Sigmoid colon (tissue), 7 donors: ENCODE measurements around the gene OR2A25. TPM values are rescaled to one million over a fixed set of nuclear protein-coding genes. Genes with fewer than 3 reads are reported as not detected.

Source experiments
- DNase-seq: peaks from one replicate; pipeline ENCODE4 v3.0.0-alpha.2; 2019
- H3K27ac ChIP-seq, 4 donors: fragments of 200-600 bp; sonication (generic); one replicate each; pipeline ENCODE4 v1.5.1; 2016 to 2019; ENCODE audit warnings: mild to moderate bottlenecking in 1 of 4
- H3K27me3 ChIP-seq, 3 donors: fragments of 200-600 bp; sonication (generic); one replicate each; pipeline ENCODE4 v1.5.1; 2019; ENCODE audit warnings: mild to moderate bottlenecking in 1 of 3
- H3K36me3 ChIP-seq, 4 donors: fragments of 200-600 bp; sonication (generic); one replicate each; pipeline ENCODE4 v1.5.1; 2016 to 2019
- H3K4me1 ChIP-seq, 4 donors: fragments of 200-600 bp; sonication (generic); one replicate each; pipeline ENCODE4 v1.5.1; 2017 to 2019
- H3K4me3 ChIP-seq, 4 donors: fragments of 200-600 bp; sonication (generic); one replicate each; pipeline ENCODE4 v1.5.1; 2017 to 2019; ENCODE audit warnings: mild to moderate bottlenecking in 2 of 4, moderate library complexity in 1 of 4
- H3K9me3 ChIP-seq, 4 donors: fragments of 200-600 bp in 3 of 4; sonication (generic) in 3 of 4; one replicate each; pipeline versions ENCODE4 v1.5.1 to v1.6.1; 2013 to 2019
- EP300 ChIP-seq, 4 donors: sonication (generic); formaldehyde crosslinking; IDR thresholded peaks; one replicate each; pipeline ENCODE4 v1.6.1; 2017; ENCODE audit warnings: antibody characterized with exemption in 4 of 4
- POLR2A ChIP-seq, 2 donors: fragments of 450-650 bp; IDR thresholded peaks; one replicate each; pipeline ENCODE4 v1.6.1; 2016; ENCODE audit warnings: antibody characterized with exemption in 2 of 2, mild to moderate bottlenecking in 2 of 2, moderate library complexity in 2 of 2
- POLR2AphosphoS5 ChIP-seq, 4 donors: sonication (generic); formaldehyde crosslinking; IDR thresholded peaks; one replicate each; pipeline ENCODE4 v1.6.1; 2017; ENCODE audit warnings: antibody characterized with exemption in 4 of 4
- WGBS, 2 donors: extraction: QIAGEN DNeasy Blood & Tissue Kit; methylation state at CpG; one replicate each; pipeline ENCODE4 v1.1.7; 2013; 5-methylcytosine and 5-hydroxymethylcytosine counted together
- intact Hi-C: fragments of 100-400 bp; cut with DNase I; formaldehyde crosslinking; loops from one replicate; pipeline ENCODE4 v1.15.1; 2023
- polyA plus RNA-seq, 3 donors: library from polyadenylated mRNA; stranded (reverse); fragments of 200-250 nt; gene quantifications; one replicate each; pipeline ENCODE4 v1.2.3, GENCODE V29; 2013
- total RNA-seq, 4 donors: library from RNA; depleted of rRNA; stranded (reverse); fragments of >200 nt; gene quantifications; one replicate each; pipeline ENCODE4 v1.1.0, GENCODE V29; 2016
- TF ChIP-seq, protein P1 (sequence below), 4 experiments: fragments of 450-650 bp in 3 of 4; fragments of 200-600 bp in 1 of 4; IDR thresholded peaks; one replicate each; pipeline ENCODE4 v1.5.1; 2016 to 2019; ENCODE audit warnings: antibody characterized with exemption in 4 of 4, mild to moderate bottlenecking in 3 of 4, moderate library complexity in 2 of 4
- donor health status: healthy with polysubstance abuse.
- donor health status: Bipolar disorder and iron deficiency.
- donor health status: healthy.

The OR2A25 gene
- total and polyA plus RNA-seq, 7 donors: not detected

DNA sequence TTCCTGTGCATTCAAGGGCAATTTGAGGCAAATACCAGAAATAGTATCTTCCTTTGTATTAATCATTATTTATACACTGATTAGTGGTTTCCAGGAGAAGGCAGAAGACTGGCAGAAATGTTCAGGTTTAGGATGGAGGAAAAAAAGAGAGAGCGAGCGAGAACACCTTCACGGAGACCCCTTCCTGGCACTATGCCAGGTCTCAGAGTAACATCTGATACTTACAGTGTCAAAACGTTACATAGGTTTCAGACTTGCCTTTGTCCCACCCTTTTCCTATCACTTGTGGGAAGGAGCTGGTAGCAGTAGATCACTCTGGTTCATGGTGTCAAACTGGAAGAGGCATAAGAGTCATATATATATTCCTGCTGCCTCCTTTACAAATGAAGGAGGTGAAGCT, 17.1 kb downstream of the OR2A25 start:
- no peaks in the 10 kb centered on the region for H3K36me3 ChIP-seq
- 67 to 77% methylated on average over 4 of the region's 4 CpGs for WGBS, 2 donors
- no peaks in the 10 kb centered on the region for H3K4me1 ChIP-seq
- no peaks in the 10 kb centered on the region for H3K9me3 ChIP-seq
- no peak for TF ChIP-seq EP300 (IDR thresholded peaks at IDR 0.05)
- TF ChIP-seq, protein P1, sequence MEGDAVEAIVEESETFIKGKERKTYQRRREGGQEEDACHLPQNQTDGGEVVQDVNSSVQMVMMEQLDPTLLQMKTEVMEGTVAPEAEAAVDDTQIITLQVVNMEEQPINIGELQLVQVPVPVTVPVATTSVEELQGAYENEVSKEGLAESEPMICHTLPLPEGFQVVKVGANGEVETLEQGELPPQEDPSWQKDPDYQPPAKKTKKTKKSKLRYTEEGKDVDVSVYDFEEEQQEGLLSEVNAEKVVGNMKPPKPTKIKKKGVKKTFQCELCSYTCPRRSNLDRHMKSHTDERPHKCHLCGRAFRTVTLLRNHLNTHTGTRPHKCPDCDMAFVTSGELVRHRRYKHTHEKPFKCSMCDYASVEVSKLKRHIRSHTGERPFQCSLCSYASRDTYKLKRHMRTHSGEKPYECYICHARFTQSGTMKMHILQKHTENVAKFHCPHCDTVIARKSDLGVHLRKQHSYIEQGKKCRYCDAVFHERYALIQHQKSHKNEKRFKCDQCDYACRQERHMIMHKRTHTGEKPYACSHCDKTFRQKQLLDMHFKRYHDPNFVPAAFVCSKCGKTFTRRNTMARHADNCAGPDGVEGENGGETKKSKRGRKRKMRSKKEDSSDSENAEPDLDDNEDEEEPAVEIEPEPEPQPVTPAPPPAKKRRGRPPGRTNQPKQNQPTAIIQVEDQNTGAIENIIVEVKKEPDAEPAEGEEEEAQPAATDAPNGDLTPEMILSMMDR (IDR thresholded peaks at IDR 0.05): no peak
- no peak for TF ChIP-seq POLR2AphosphoS5 (IDR thresholded peaks at IDR 0.05)
- TF ChIP-seq POLR2A (IDR thresholded peaks at IDR 0.05): no peak
- no peaks in the 10 kb centered on the region for H3K27me3 ChIP-seq
- intact Hi-C loops: no loop called here
- no peak overlapping the region for H3K4me3 ChIP-seq
- H3K27ac ChIP-seq: no peak overlapping the region
- no peak for DNase-seq

DNA sequence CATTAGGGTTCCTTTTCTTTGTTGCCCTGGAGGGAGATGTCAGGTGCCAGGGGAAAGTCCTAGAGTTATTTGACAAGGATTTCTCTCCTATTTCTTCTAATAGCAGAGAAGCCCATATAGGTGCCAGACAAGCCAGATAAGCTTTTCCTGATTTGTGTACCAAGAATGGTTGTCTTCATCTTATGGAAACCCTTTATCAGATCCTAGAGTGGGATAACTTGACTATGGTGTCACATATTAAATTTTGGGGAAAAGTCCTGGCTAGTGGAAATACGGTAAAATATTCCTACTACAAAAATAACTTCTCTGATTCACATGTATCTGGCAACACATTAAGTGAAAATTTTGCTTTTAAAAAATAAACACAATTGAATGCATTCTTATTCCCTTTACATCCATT, 17.6 kb downstream of the OR2A25 start:
- H3K36me3 ChIP-seq: no peaks in the 10 kb centered on the region
- H3K4me1 ChIP-seq: no peaks in the 10 kb centered on the region
- no peak overlapping the region for H3K4me3 ChIP-seq
- no peaks in the 10 kb centered on the region for H3K9me3 ChIP-seq
- 76 to 81% methylated on average over 1 of the region's 1 CpG for WGBS, 2 donors
- TF ChIP-seq, protein P1 (IDR thresholded peaks at IDR 0.05): no peak
- TF ChIP-seq EP300 (IDR thresholded peaks at IDR 0.05): no peak
- no peak for TF ChIP-seq POLR2AphosphoS5 (IDR thresholded peaks at IDR 0.05)
- no peak for TF ChIP-seq POLR2A (IDR thresholded peaks at IDR 0.05)
- no peaks in the 10 kb centered on the region for H3K27me3 ChIP-seq
- no peak overlapping the region for H3K27ac ChIP-seq
- intact Hi-C loops: no loop called here
- no peak for DNase-seq

DNA sequence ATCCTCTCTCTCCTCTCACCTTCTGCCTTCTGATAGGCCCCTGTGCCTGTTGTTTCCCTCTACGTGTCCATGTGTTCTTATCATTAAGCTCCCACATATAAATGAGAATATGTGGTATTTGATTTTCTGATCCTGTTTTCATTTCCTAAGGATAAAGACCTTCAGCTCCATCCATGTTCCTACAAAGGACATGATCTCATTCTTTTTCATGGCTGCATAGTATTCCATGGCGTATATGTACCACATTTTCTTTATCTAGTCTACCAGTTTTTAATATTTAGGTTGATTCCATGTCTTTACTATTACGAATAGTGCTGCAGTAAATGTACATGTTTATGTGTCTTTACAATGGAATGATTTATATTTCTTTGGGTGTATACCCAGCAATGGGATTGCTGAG, 21.1 kb downstream of the OR2A25 start:
- intact Hi-C loops: no loop called here
- no peak for DNase-seq
- H3K36me3 ChIP-seq: no peaks in the 10 kb centered on the region
- no peaks in the 10 kb centered on the region for H3K4me1 ChIP-seq
- H3K9me3 ChIP-seq: no peaks in the 10 kb centered on the region
- 90 to 92% methylated on average over 3 of the region's 3 CpGs for WGBS, 2 donors
- H3K4me3 ChIP-seq: no peak overlapping the region
- TF ChIP-seq, protein P1 (IDR thresholded peaks at IDR 0.05): no peak
- no peak for TF ChIP-seq EP300 (IDR thresholded peaks at IDR 0.05)
- TF ChIP-seq POLR2A (IDR thresholded peaks at IDR 0.05): no peak
- TF ChIP-seq POLR2AphosphoS5 (IDR thresholded peaks at IDR 0.05): no peak
- no peak overlapping the region for H3K27ac ChIP-seq
- H3K27me3 ChIP-seq: no peaks in the 10 kb centered on the region

DNA sequence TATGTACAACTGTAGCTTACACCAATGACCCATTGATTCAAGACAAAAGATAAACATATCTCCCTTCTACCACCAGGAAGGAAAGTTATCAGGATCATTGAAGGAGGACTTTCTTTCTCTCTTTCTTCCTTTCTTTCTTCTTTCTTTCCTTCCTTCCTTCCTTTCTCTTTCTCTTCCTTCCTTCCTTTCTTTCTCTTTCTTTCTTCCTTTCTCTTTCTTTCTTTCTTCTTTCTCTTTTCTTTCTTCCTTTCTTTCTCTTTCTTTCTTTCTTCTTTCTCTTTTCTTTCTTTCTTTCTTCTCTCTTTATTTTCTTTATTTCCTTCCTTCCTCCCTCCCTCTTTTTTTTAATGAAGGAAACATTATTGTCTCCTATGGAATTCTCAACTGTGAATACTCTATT, 29.2 kb downstream of the OR2A25 start:
- no peaks in the 10 kb centered on the region for H3K9me3 ChIP-seq
- H3K4me1 ChIP-seq: no peaks in the 10 kb centered on the region
- H3K36me3 ChIP-seq: no peaks in the 10 kb centered on the region
- H3K4me3 ChIP-seq: no peak overlapping the region
- H3K27me3 ChIP-seq: no peaks in the 10 kb centered on the region
- TF ChIP-seq, protein P1 (IDR thresholded peaks at IDR 0.05): no peak
- no peak for TF ChIP-seq EP300 (IDR thresholded peaks at IDR 0.05)
- TF ChIP-seq POLR2AphosphoS5 (IDR thresholded peaks at IDR 0.05): no peak
- no peak for TF ChIP-seq POLR2A (IDR thresholded peaks at IDR 0.05)
- no peak for DNase-seq
- intact Hi-C loops: no loop called here
- H3K27ac ChIP-seq: no peak overlapping the region

DNA sequence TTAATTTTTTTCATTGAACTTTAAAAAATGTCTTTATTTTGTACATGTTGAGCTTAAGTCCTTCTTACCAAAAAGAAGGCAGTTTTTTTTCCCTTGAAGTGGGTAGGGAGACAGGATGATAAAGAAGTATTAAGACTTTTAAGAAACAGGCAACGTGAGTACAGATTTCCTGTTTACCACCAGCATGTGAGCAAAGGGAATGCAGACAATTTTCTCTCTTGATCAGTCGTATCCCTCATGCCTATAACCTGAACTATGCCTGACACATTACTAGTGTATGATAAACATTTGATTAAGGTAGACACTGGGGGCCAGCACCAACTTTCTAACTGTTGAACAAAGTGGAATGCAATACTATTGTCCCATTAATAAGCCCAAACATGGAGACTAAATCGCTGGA, 31.0 kb downstream of the OR2A25 start:
- WGBS, 2 donors: 46 to 64% methylated on average over 3 of the region's 3 CpGs
- intact Hi-C loops: no loop called here
- no peaks in the 10 kb centered on the region for H3K9me3 ChIP-seq
- TF ChIP-seq POLR2AphosphoS5 (IDR thresholded peaks at IDR 0.05) (no peak), EP300 (IDR thresholded peaks at IDR 0.05) (no peak), POLR2A (IDR thresholded peaks at IDR 0.05) (no peak)
- TF ChIP-seq, protein P1 (IDR thresholded peaks at IDR 0.05): no peak
- no peak overlapping the region for H3K4me3 ChIP-seq
- no peaks in the 10 kb centered on the region for H3K36me3 ChIP-seq
- H3K27ac ChIP-seq: no peak overlapping the region
- no peaks in the 10 kb centered on the region for H3K27me3 ChIP-seq
- H3K4me1 ChIP-seq: no peaks in the 10 kb centered on the region
- no peak for DNase-seq
